Activated T-helper 1 cell treated with anti-CD3 and anti-CD28 coated beads, Interleukin-12 subunit alpha, Interleukin-12 subunit beta, Interleukin-2, Interleukin-4 antibody, amounts not matched to agents 30 ng/mL and 10 ng/mL and 1 ng/mL, durations not matched to agents 14 hours and 24 hours and 36 hours (primary cell): ENCODE measurements around the gene LARGE1. TPM values are rescaled to one million over a fixed set of nuclear protein-coding genes. Genes with fewer than 3 reads are reported as not detected.

Experiments used
- DNase-seq: peaks from one replicate; pipeline ENCODE4 v3.0.0; 2021; ENCODE audit warnings: low spot score
- H3K27ac Mint-ChIP-seq: one replicate; pipeline ENCODE4 v1.8.0; 2021; ENCODE audit warnings: mild to moderate bottlenecking, mixed read lengths
- H3K27me3 Mint-ChIP-seq: one replicate; pipeline ENCODE4 v1.8.0; 2022; ENCODE audit warnings: mild to moderate bottlenecking, moderate library complexity, mixed read lengths; ENCODE audit not compliant: insufficient read depth
- H3K36me3 Mint-ChIP-seq: one replicate; pipeline ENCODE4 v1.8.0; 2021; ENCODE audit warnings: low read depth, mixed read lengths
- H3K4me1 Mint-ChIP-seq: one replicate; pipeline ENCODE4 v1.8.0; 2021; ENCODE audit warnings: low read depth, mixed read lengths
- H3K4me3 Mint-ChIP-seq: one replicate; pipeline ENCODE4 v1.8.0; 2021; ENCODE audit warnings: mild to moderate bottlenecking, moderate library complexity, mixed read lengths
- H3K9me3 Mint-ChIP-seq: one replicate; pipeline ENCODE4 v1.8.0; 2021; ENCODE audit warnings: mixed read lengths
- intact Hi-C: fragments of 100-400 bp; cut with micrococcal nuclease; formaldehyde crosslinking; loops from one replicate; pipeline ENCODE4 v1.15.1; 2024
- total RNA-seq: library from RNA; stranded (reverse); gene quantifications from 2 replicates; pipeline ENCODE4 v1.2.3, GENCODE V29; 2022

Gene LARGE1
- total RNA-seq = 0.05 and 0.10 TPM in 2 replicates

DNA sequence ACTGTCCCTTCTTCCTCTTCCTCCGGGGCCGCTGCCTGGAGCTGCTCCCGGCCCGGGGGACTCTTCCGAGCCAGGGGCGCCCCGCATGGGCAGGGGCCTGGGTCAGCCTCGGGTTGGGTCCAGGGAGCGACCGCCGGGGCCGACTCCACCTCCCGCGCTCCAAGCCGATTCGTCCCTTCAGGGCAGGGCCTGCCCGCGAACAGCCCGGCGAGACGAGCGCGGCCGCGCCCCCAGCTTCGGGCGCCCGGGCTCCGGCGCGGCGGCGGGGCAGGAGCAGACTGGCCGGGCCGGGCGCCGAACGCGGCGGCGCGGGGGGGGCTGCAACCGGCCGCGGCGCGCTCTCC lies at the start of gene LARGE1:
Gene LARGE1, minus strand, starts transcription at position 280 of the 344 bp plus-strand sequence.
- peak within 1 kb of the TSS; percentile 61 for H3K4me3 Mint-ChIP-seq
- no peak within 1 kb of the TSS for H3K27ac Mint-ChIP-seq
- H3K9me3 Mint-ChIP-seq = no peaks in the 10 kb centered on the region
- no peak for DNase-seq
- H3K27me3 Mint-ChIP-seq = peaks cover 35% of the 10 kb centered on the region
- peaks cover 6% of the 10 kb centered on the region for H3K4me1 Mint-ChIP-seq
- intact Hi-C loops = no loop called here
- peaks cover 2% of the 10 kb centered on the region for H3K36me3 Mint-ChIP-seq

DNA sequence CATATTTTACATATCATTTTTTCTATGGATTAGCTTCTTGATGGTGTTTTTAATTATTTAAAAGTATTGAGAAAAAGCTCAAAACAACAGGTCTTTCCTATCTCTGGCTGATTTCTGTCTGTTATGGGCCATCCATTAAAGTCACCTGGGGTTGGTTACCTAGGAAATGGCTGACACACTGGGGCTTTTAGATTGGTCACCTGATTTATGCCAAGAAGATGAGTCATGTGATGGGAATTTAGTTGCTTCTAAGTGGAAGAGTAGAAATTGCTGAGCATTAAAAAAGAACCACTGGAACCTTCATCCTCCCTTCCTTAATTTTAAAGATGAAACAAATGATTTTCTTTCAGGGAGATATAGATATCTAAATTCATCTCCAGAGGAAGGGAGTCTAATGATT lies 48.8 kb upstream of the LARGE1 start:
- Mint-ChIP-seq H3K27me3 (no peaks in the 10 kb centered on the region), H3K4me1 (no peaks in the 10 kb centered on the region), H3K36me3 (no peaks in the 10 kb centered on the region), H3K9me3 (peaks cover 13% of the 10 kb centered on the region), H3K27ac (no peak overlapping the region), H3K4me3 (no peak overlapping the region)
- intact Hi-C loops = no loop called here
- DNase-seq = no peak

DNA sequence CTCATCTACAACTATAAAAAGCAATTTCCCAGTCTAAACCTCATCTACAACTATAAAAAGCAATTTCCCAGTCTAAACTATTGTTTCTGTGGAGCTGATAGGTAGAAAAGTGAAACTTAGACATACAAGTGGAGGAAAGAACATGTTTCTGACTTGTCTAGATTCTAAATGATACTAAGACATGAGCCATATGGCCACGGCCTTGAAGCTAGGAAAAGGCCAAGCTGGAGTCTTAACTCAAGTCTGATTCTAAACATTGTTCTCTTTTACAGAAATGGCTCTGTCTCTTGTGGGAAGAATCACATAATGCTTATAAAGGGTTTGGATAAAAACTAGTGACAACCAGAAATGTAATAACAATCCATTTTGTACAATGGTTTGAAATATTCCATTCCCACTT lies 43.8 kb upstream of the LARGE1 start:
- DNase-seq = no peak
- no peaks in the 10 kb centered on the region for H3K27me3 Mint-ChIP-seq
- no peak overlapping the region for H3K4me3 Mint-ChIP-seq
- intact Hi-C loops = no loop called here
- peaks cover 12% of the 10 kb centered on the region for H3K9me3 Mint-ChIP-seq
- no peak overlapping the region for H3K27ac Mint-ChIP-seq
- H3K36me3 Mint-ChIP-seq = no peaks in the 10 kb centered on the region
- H3K4me1 Mint-ChIP-seq = no peaks in the 10 kb centered on the region

DNA sequence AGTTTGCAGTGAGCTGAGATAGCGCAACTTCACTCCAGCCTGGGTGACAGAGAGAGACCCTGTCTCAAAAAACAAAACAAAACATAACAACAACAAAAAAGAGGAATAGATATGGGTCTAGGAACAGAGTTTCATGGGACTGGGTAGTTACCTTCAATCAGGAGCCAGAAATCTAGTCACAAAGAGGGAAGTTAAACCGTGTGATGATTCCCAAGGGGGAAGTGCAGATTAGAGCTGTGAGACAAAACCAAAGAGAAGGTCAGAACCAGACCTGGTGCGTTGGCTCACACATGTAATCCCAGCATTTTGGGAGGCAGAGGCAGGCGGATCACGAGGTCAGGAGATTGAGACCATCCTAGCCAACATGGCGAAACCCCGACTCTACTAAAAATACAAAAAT lies 42.1 kb upstream of the LARGE1 start:
- no peaks in the 10 kb centered on the region for H3K27me3 Mint-ChIP-seq

DNA sequence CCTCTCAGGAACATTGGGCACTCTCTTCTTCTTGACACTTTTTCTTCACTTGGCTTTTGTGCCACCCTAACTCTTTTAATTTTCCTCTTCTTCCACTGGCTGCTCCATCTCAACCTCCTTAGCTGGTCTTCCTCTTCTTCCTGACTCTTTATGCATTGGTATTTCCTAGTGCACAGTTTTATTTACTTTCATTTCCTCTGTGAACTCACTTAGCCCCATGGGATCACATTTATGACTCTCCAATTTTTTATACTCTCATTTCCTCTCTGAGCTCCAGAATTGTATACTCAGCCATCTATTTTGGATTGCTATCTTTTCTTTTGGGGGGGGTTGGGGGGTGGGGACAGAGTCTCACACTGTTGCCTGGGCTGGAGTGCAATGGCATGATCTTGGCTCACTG lies 38.5 kb upstream of the LARGE1 start:
- Mint-ChIP-seq H3K4me3 (no peak overlapping the region), H3K27me3 (no peaks in the 10 kb centered on the region), H3K9me3 (peaks cover 15% of the 10 kb centered on the region), H3K4me1 (no peaks in the 10 kb centered on the region), H3K36me3 (no peaks in the 10 kb centered on the region), H3K27ac (no peak overlapping the region)
- intact Hi-C loops = no loop called here
- DNase-seq = no peak

More for the DNA sequence above, 42.1 kb upstream of the LARGE1 start:
- intact Hi-C loops = no loop called here
- Mint-ChIP-seq H3K4me1 (no peaks in the 10 kb centered on the region), H3K27ac (no peak overlapping the region), H3K4me3 (no peak overlapping the region), H3K36me3 (no peaks in the 10 kb centered on the region), H3K9me3 (peaks cover 12% of the 10 kb centered on the region)
- no peak for DNase-seq

DNA sequence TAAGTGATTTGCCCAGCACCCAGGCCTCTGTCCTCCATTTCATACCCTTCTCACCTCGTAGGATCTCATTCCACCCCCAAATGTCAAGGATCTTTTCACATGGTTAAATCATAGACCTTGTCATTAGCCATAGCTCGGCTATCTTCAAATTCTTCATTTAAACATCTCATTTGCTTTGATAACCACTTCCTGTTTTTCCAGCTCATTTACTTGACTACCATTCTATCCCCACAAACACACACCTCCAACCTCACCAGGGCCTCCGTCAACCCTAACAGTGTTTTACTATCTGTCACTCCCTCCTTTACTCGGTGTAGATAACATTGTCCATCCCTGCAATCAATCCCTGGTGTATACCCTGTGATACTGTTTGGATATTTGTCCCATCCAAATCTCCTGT lies 36.8 kb upstream of the LARGE1 start:
- H3K36me3 Mint-ChIP-seq = no peaks in the 10 kb centered on the region
- peaks cover 23% of the 10 kb centered on the region for H3K9me3 Mint-ChIP-seq
- H3K27ac Mint-ChIP-seq = no peak overlapping the region
- H3K4me1 Mint-ChIP-seq = no peaks in the 10 kb centered on the region
- intact Hi-C loops = no loop called here
- DNase-seq = no peak
- no peaks in the 10 kb centered on the region for H3K27me3 Mint-ChIP-seq
- H3K4me3 Mint-ChIP-seq = no peak overlapping the region

DNA sequence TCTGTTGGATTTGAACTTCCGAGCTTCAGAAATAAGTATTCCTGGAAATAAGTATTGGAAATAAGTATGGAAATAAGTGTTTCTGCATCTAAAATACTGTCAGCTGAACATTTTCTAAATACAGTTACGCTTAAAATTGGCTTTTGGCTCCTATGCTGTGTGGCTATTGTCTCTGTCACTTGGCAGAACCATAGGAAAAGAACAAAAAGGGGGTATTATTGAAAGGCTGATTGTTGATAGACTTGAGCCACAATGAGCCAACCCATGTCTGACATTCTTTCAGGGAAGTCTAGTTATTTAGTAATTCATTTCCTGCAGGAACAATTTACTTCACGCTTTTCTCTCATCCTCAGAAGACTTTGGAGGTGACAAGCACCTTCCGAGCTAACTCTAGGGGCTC lies 32.5 kb upstream of the LARGE1 start:
- no peak for DNase-seq
- no peak overlapping the region for H3K4me3 Mint-ChIP-seq
- H3K27me3 Mint-ChIP-seq = no peaks in the 10 kb centered on the region
- H3K9me3 Mint-ChIP-seq = peaks cover 34% of the 10 kb centered on the region
- intact Hi-C loops = no loop called here
- no peaks in the 10 kb centered on the region for H3K36me3 Mint-ChIP-seq
- no peaks in the 10 kb centered on the region for H3K4me1 Mint-ChIP-seq
- H3K27ac Mint-ChIP-seq = no peak overlapping the region

DNA sequence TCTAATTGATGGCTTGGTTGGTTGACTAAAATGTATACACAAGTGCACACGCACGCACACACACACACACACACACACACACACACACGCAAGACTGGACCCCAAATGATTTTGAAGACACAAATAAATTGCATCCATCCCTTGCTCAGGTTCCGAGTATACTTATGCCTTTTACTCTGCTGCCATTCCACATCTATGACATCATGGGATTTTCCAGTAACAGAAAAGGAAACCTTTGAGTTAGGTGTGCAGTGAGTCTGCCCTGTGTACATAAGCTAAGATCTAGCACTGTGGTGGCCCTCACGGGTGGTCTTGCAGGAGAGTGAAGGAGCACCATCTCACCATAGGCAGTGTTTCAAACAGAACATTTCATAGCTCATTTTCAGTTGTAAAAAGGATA lies 20.5 kb upstream of the LARGE1 start:
- Mint-ChIP-seq H3K27ac (no peak overlapping the region), H3K4me3 (no peak overlapping the region), H3K9me3 (peaks cover 13% of the 10 kb centered on the region), H3K27me3 (no peaks in the 10 kb centered on the region), H3K36me3 (no peaks in the 10 kb centered on the region), H3K4me1 (no peaks in the 10 kb centered on the region)
- DNase-seq = no peak
- intact Hi-C loops = no loop called here

DNA sequence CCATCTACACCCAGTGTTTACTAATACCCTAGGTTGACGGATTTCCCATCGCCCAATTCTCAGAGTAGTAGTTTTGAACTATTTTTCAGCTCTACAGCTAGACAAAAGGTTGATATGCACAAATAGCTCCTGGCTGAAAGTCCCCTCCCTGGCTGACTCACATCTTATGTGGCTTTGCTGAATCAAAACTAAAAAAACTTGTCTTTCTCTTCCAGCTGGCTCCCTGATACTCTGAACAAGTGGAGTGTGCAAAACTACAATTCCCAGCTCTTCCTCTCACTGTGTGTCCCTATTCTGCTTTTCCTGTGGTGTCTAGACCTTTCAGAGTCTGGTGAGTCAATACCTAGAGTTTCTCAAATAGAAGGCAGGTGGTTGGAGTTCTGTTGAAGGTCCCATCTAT lies 12.7 kb upstream of the LARGE1 start:
- H3K27ac Mint-ChIP-seq = no peak overlapping the region
- no peaks in the 10 kb centered on the region for H3K4me1 Mint-ChIP-seq
- no peak for DNase-seq
- peaks cover 3% of the 10 kb centered on the region for H3K9me3 Mint-ChIP-seq
- intact Hi-C loops = no loop called here
- H3K27me3 Mint-ChIP-seq = no peaks in the 10 kb centered on the region
- no peak overlapping the region for H3K4me3 Mint-ChIP-seq
- H3K36me3 Mint-ChIP-seq = no peaks in the 10 kb centered on the region

DNA sequence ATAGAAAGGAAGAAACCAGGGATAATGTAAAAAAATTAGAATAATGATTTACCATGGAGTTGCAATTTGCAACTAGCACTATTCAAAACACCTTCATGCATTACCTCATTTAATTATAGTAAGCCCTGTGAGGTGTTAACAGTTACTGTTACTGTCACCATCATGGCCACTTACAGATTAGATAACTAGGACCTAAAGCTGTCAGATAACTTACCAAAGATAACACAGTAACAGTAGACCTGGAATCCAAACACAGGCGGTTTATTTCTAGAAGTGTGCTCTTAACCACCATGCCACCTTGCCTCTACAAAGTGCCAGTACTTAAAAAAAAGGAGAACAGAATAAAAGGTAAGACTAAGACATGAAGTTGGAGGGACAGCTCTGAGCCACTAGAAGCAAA lies 11.1 kb upstream of the LARGE1 start:
- H3K4me1 Mint-ChIP-seq = no peaks in the 10 kb centered on the region
- H3K36me3 Mint-ChIP-seq = no peaks in the 10 kb centered on the region
- H3K4me3 Mint-ChIP-seq = no peak overlapping the region
- no peak for DNase-seq
- no peaks in the 10 kb centered on the region for H3K27me3 Mint-ChIP-seq
- H3K27ac Mint-ChIP-seq = no peak overlapping the region
- peaks cover 3% of the 10 kb centered on the region for H3K9me3 Mint-ChIP-seq
- intact Hi-C loops = no loop called here

DNA sequence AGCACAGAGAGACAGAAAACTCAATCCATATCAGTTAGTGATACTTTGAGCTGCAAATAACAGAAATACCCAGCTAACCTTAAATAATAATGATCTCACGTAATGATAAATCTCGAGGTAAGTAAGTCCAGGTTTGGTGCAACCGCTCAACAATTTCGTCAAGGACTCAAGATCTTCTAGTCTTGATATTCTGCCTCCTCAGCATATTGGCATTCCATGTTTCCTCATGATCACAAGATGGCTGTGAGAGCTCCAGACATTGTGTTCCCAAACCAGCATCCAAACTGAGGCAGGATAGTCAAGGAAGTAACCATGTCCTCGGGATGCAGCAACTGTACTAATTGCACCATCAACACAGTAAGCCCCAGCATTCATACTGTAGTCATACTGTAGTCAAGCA lies 7.5 kb upstream of the LARGE1 start:
- DNase-seq = no peak
- Mint-ChIP-seq H3K4me3 (no peak overlapping the region), H3K36me3 (no peaks in the 10 kb centered on the region), H3K9me3 (no peaks in the 10 kb centered on the region), H3K27ac (no peak overlapping the region), H3K4me1 (no peaks in the 10 kb centered on the region), H3K27me3 (peaks cover 11% of the 10 kb centered on the region)
- intact Hi-C loops = no loop called here

DNA sequence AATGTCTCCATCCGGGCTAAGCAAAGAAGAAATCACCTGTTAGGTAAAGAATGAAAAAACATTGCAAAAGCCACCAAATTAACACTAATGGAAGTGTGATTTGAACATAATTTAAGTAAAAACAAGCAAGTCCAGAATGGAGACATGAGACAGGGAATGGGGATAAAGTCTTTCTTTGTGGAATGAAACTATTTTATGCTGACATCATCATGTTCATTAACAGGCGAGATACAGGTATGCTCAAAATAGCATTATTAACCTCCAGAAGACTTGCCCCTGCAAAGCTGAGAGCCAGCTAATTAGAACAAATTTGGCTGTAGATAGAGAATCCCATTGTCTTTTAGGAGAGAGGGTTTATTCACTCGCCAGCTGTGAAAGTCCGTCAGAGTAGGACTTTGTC lies 4.9 kb upstream of the LARGE1 start:
- Mint-ChIP-seq H3K4me1 (no peaks in the 10 kb centered on the region), H3K27ac (no peak overlapping the region), H3K27me3 (peaks cover 21% of the 10 kb centered on the region), H3K4me3 (no peak overlapping the region), H3K9me3 (no peaks in the 10 kb centered on the region), H3K36me3 (no peaks in the 10 kb centered on the region)
- DNase-seq = no peak
- intact Hi-C loops = no loop called here

DNA sequence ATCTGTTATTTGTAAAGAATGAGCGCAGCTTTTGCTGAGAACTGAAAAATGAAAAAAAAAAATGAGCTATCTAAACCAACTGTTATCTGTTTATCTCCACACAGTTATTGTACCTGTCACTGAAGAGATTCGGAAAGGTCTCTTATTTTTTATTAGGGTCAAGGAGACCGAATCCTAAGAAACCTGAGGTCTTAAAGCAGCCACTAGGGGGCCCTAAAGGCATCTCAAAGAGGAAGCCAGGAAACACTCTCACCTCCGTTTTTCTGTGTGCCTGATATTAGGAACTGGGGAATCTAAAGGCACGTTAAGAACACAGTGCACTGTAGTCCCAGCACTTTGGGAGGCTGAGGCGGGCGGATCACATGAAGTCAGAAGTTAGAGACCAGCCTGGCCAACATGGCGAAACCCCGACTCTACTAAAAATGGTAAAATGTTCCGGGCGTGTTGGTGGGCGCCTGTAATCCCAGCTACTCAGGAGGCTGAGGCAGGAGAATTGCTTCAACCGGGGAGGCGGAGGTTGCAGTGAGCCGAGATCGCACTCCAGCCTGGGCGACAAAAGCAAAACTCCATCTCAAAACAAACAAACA lies 3.5 kb upstream of the LARGE1 start:
- Mint-ChIP-seq H3K4me1 (peaks cover 6% of the 10 kb centered on the region), H3K9me3 (no peaks in the 10 kb centered on the region), H3K27me3 (peaks cover 28% of the 10 kb centered on the region), H3K36me3 (peaks cover 2% of the 10 kb centered on the region), H3K4me3 (no peak overlapping the region), H3K27ac (no peak overlapping the region)
- intact Hi-C loops = no loop called here
- DNase-seq = no peak

DNA sequence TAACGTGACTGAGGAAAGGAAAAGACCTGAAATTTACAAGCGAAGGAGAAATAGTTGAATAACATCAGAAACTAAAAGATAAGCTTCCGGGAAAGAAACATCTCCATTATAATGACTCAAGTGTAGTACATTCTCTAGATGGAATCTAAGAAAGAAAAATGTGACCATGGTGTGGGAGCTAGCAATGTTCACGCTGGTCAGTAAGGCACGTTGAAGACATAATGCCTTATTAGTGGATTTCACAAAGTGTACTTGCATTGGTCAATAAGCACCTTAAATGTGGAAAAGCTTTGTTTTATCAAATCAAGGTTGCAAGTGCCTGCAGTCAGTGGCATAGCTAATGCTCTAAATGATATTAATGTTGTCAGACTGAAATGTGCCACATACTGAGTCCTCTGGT lies 2.8 kb upstream of the LARGE1 start:
- H3K4me3 Mint-ChIP-seq = peak overlapping the region; percentile 55
- intact Hi-C loops = no loop called here

More for the DNA sequence above, 2.8 kb upstream of the LARGE1 start:
- Mint-ChIP-seq H3K9me3 (no peaks in the 10 kb centered on the region), H3K27me3 (peaks cover 32% of the 10 kb centered on the region), H3K27ac (no peak overlapping the region), H3K36me3 (peaks cover 2% of the 10 kb centered on the region), H3K4me1 (peaks cover 6% of the 10 kb centered on the region)
- no peak for DNase-seq
